Mucosa of rectum (tissue), 2 donors: ENCODE data around the gene DHRS11.

ENCODE experiments used
- H3K27ac ChIP-seq, 2 donors: one replicate each; pipeline ENCODE4 v1.7.0; 2013; ENCODE audit warnings: inconsistent platforms in 2 of 2, low read depth in 2 of 2, low read length in 2 of 2
- H3K27me3 ChIP-seq, 2 donors: one replicate each; pipeline ENCODE4 v1.7.0; 2013; ENCODE audit warnings: low read length in 2 of 2; ENCODE audit not compliant: control insufficient read depth in 2 of 2, insufficient read depth in 2 of 2
- H3K36me3 ChIP-seq, 2 donors: one replicate each; pipeline ENCODE4 v1.7.0; 2013; ENCODE audit warnings: low read length in 2 of 2; ENCODE audit not compliant: control insufficient read depth in 2 of 2, insufficient read depth in 2 of 2
- H3K4me1 ChIP-seq, 2 donors: one replicate each; pipeline ENCODE4 v1.7.0; 2013; ENCODE audit warnings: low read length in 2 of 2, mild to moderate bottlenecking in 1 of 2; ENCODE audit not compliant: control insufficient read depth in 2 of 2, insufficient read depth in 2 of 2
- H3K4me3 ChIP-seq, 2 donors: one replicate each; pipeline ENCODE4 v1.7.0; 2013; ENCODE audit warnings: low read length in 2 of 2
- H3K9ac ChIP-seq, 2 donors: one replicate each; pipeline ENCODE4 v1.7.0; 2013; ENCODE audit warnings: low read length in 2 of 2, low read depth in 1 of 2, mild to moderate bottlenecking in 1 of 2
- H3K9me3 ChIP-seq, 2 donors: one replicate each; pipeline ENCODE4 v1.7.0; 2013; ENCODE audit warnings: low read length in 2 of 2; ENCODE audit not compliant: control insufficient read depth in 2 of 2
- donor health status: healthy.
- donor health status: Normal muscosa, but diverticular disease.

Gene DHRS11

GRCh38 chr17:36592716-36593321, 1.1 kb downstream of the DHRS11 start:
- Histone ChIP-seq H3K4me1 (peaks cover 29 to 50% of the 10 kb centered on the region in 2 donors), H3K9me3 (no peaks in the 10 kb centered on the region), H3K27me3 (no peaks in the 10 kb centered on the region), H3K4me3 (peak overlapping the region; percentile 78 to 84), H3K9ac (peak overlapping the region; percentile 83 to 90), H3K27ac (peak overlapping the region; percentile 90), H3K36me3 (peaks cover 17 to 30% of the 10 kb centered on the region in 2 donors)

GRCh38 chr17:36593656-36594316, 2.1 kb downstream of the DHRS11 start:
- Histone ChIP-seq H3K9ac (peak overlapping the region; percentile 68 to 90), H3K9me3 (no peaks in the 10 kb centered on the region), H3K27ac (peak overlapping the region; percentile 90), H3K4me3 (peak overlapping the region; percentile 78 to 84), H3K27me3 (no peaks in the 10 kb centered on the region), H3K4me1 (peaks cover 39 to 60% of the 10 kb centered on the region in 2 donors), H3K36me3 (peaks cover 13 to 29% of the 10 kb centered on the region in 2 donors)

GRCh38 chr17:36594626-36595401, 3.1 kb downstream of the DHRS11 start:
- H3K36me3 ChIP-seq: peaks cover 12 to 20% of the 10 kb centered on the region in 2 donors
- peaks cover 48 to 70% of the 10 kb centered on the region in 2 donors for H3K4me1 ChIP-seq
- peak overlapping the region; percentile 35 to 56 for H3K27ac ChIP-seq
- no peak overlapping the region for H3K9ac ChIP-seq
- H3K4me3 ChIP-seq: no peak overlapping the region
- no peaks in the 10 kb centered on the region for H3K27me3 ChIP-seq
- H3K9me3 ChIP-seq: no peaks in the 10 kb centered on the region

GRCh38 chr17:36597226-36597625, 5.5 kb downstream of the DHRS11 start:
- Histone ChIP-seq H3K27me3 (no peaks in the 10 kb centered on the region), H3K4me3 (peak overlapping the region; percentile 24 to 52), H3K4me1 (peaks cover 57 to 83% of the 10 kb centered on the region in 2 donors), H3K9me3 (no peaks in the 10 kb centered on the region), H3K27ac (peak overlapping the region; percentile 83 to 92), H3K36me3 (peaks cover 14% of the 10 kb centered on the region in 2 donors), H3K9ac (peak overlapping the region; percentile 19 to 30)

GRCh38 chr17:36597866-36598777, 6.4 kb downstream of the DHRS11 start:
- peak overlapping the region; percentile 32 to 55 for H3K9ac ChIP-seq
- peak overlapping the region in 1 of 2 donors; percentile 52 for H3K4me3 ChIP-seq
- H3K27me3 ChIP-seq: no peaks in the 10 kb centered on the region
- peaks cover 60 to 82% of the 10 kb centered on the region in 2 donors for H3K4me1 ChIP-seq
- H3K9me3 ChIP-seq: no peaks in the 10 kb centered on the region
- H3K36me3 ChIP-seq: peaks cover 14% of the 10 kb centered on the region in 2 donors
- peak overlapping the region; percentile 83 to 92 for H3K27ac ChIP-seq

- Histone ChIP-seq H3K27me3 (no peaks in the 10 kb centered on the region), H3K4me3 (no peak overlapping the region), H3K4me1 (peaks cover 52 to 74% of the 10 kb centered on the region in 2 donors), H3K9ac (peak overlapping the region; percentile 55 to 68), H3K27ac (peak overlapping the region; percentile 83 to 92), H3K9me3 (no peaks in the 10 kb centered on the region), H3K36me3 (peaks cover 10 to 14% of the 10 kb centered on the region in 2 donors)
These were observed 7.3 kb downstream of the DHRS11 start for GRCh38 chr17:36598951-36599401.

GRCh38 chr17:36599546-36600250, 8.0 kb downstream of the DHRS11 start:
- H3K9me3 ChIP-seq: no peaks in the 10 kb centered on the region
- no peaks in the 10 kb centered on the region for H3K27me3 ChIP-seq
- H3K27ac ChIP-seq: peak overlapping the region; percentile 83 to 92
- H3K4me1 ChIP-seq: peaks cover 48 to 71% of the 10 kb centered on the region in 2 donors
- peak overlapping the region; percentile 5 to 55 for H3K9ac ChIP-seq
- H3K4me3 ChIP-seq: no peak overlapping the region
- H3K36me3 ChIP-seq: peaks cover 10 to 14% of the 10 kb centered on the region in 2 donors

GRCh38 chr17:36600465-36600864, 8.8 kb downstream of the DHRS11 start:
- Histone ChIP-seq H3K27ac (peak overlapping the region; percentile 85 to 92), H3K36me3 (peaks cover 10 to 11% of the 10 kb centered on the region in 2 donors), H3K27me3 (no peaks in the 10 kb centered on the region), H3K4me1 (peaks cover 43 to 65% of the 10 kb centered on the region in 2 donors), H3K9me3 (no peaks in the 10 kb centered on the region), H3K9ac (peak overlapping the region; percentile 88 to 95), H3K4me3 (peak overlapping the region; percentile 94 to 96)

GRCh38 chr17:36600936-36601302, 9.2 kb downstream of the DHRS11 start:
- H3K9ac ChIP-seq: peak overlapping the region; percentile 88 to 95
- H3K36me3 ChIP-seq: peaks cover 6 to 7% of the 10 kb centered on the region in 2 donors
- peaks cover 43 to 61% of the 10 kb centered on the region in 2 donors for H3K4me1 ChIP-seq
- no peaks in the 10 kb centered on the region for H3K9me3 ChIP-seq
- peak overlapping the region; percentile 85 to 92 for H3K27ac ChIP-seq
- H3K27me3 ChIP-seq: no peaks in the 10 kb centered on the region
- H3K4me3 ChIP-seq: peak overlapping the region; percentile 94 to 96
